SK-N-SH treated with all-trans-retinoic acid at 6 μM for 48 hours (cell line): ENCODE measurements around the gene TWSG1.

Source experiments
- CSDC2 ChIP-seq: fragments of 250-450 bp; sonication (Bioruptor Pico); IDR thresholded peaks from 2 replicates; pipeline ENCODE4 v1.5.0; 2020; ENCODE audit warnings: mild to moderate bottlenecking, moderate library complexity
- RARB ChIP-seq: fragments of 250-450 bp; sonication (Bioruptor Pico); IDR thresholded peaks from 2 replicates; pipeline ENCODE4 v1.8.0; 2021; ENCODE audit warnings: mild to moderate bottlenecking, moderate library complexity

GRCh38 chr18:9362869-9363268 lies 28.3 kb downstream of the TWSG1 start:
- no peak for TF ChIP-seq RARB (CRISPR knock-in tag)
- TF ChIP-seq CSDC2 (CRISPR knock-in tag), result no peak
